ENCODE data around the gene PSMB4.
"Not testable (repeated sequence)": the region's sequence is repeated elsewhere in the genome, so short reads cannot be mapped to it uniquely, and the experiment has no call there.

PSMB4 gene

GRCh38 chr1:151425103-151425502, 25.7 kb downstream of the PSMB4 start:
- no peak for DNase-seq (ENCODE audit: low read depth)
- TF ChIP-seq CTCF (conservative IDR thresholded peaks at IDR 0.05; ENCODE audit: low read depth, low read length): no peak
- no peak overlapping the region for H3K4me3 ChIP-seq (ENCODE audit: low read length)

GRCh38 chr1:151428068-151428467, 28.7 kb downstream of the PSMB4 start:
- H3K4me3 ChIP-seq (ENCODE audit: low read length): no peak overlapping the region
- DNase-seq (ENCODE audit: low read depth): no peak
- no peak for TF ChIP-seq CTCF (conservative IDR thresholded peaks at IDR 0.05; ENCODE audit: low read depth, low read length)

- DNase-seq (ENCODE audit: low read depth); H3K4me3 ChIP-seq (ENCODE audit: low read length): not testable (repeated sequence)
Measured at GRCh38 chr1:151433827-151434226, 34.5 kb downstream of the PSMB4 start.

GRCh38 chr1:151435174-151435573, 35.8 kb downstream of the PSMB4 start:
- no peak for TF ChIP-seq CTCF (conservative IDR thresholded peaks at IDR 0.05; ENCODE audit: low read depth, low read length)
- H3K4me3 ChIP-seq (ENCODE audit: low read length): no peak overlapping the region
- DNase-seq (ENCODE audit: low read depth): no peak

- DNase-seq (ENCODE audit: low read depth): no peak
- H3K4me3 ChIP-seq (ENCODE audit: low read length): no peak overlapping the region
- no peak for TF ChIP-seq CTCF (conservative IDR thresholded peaks at IDR 0.05; ENCODE audit: low read depth, low read length)
Measured at GRCh38 chr1:151436985-151437384, 37.6 kb downstream of the PSMB4 start.

GRCh38 chr1:151437396-151437795, 38.0 kb downstream of the PSMB4 start:
- DNase-seq (ENCODE audit: low read depth); H3K4me3 ChIP-seq (ENCODE audit: low read length): not testable (repeated sequence)

- H3K4me3 ChIP-seq (ENCODE audit: low read length): no peak overlapping the region
- TF ChIP-seq CTCF (conservative IDR thresholded peaks at IDR 0.05; ENCODE audit: low read depth, low read length): peak; percentile 84
- peak; percentile 69 for DNase-seq (ENCODE audit: low read depth)
Measured at GRCh38 chr1:151443846-151444782, 44.7 kb downstream of the PSMB4 start.

- DNase-seq (ENCODE audit: low read depth): no peak
- no peak for TF ChIP-seq CTCF (conservative IDR thresholded peaks at IDR 0.05; ENCODE audit: low read depth, low read length)
- no peak overlapping the region for H3K4me3 ChIP-seq (ENCODE audit: low read length)
Measured at GRCh38 chr1:151444783-151445177, 45.4 kb downstream of the PSMB4 start.
